Uterus (tissue), 2 donors: ENCODE results near the gene TMEM95.

Experiments used
- CTCF ChIP-seq, 4 experiments: fragments of 200-600 bp in 2 of 4; fragments of 450-650 bp in 2 of 4; sonication (generic) in 2 of 4; IDR thresholded peaks; one replicate each; pipeline ENCODE4 v1.5.1; 2016 to 2019; ENCODE audit warnings: antibody characterized with exemption in 4 of 4, mild to moderate bottlenecking in 2 of 4, moderate library complexity in 1 of 4
- POLR2A ChIP-seq, 2 donors: fragments of 450-650 bp; IDR thresholded peaks; one replicate each; pipeline ENCODE4 v1.6.1; 2016; ENCODE audit warnings: antibody characterized with exemption in 2 of 2, mild to moderate bottlenecking in 1 of 2, moderate library complexity in 1 of 2

- TF ChIP-seq CTCF (IDR thresholded peaks at IDR 0.05) (no peak), POLR2A (IDR thresholded peaks at IDR 0.05) (no peak)
Measured at GRCh38 chr17:7393613-7394451, 38.9 kb downstream of the TMEM95 start.
